Activated CD8-positive, alpha-beta memory T cell treated with anti-CD3 and anti-CD28 coated beads for 36 hours (primary cell): Measurements from ENCODE around the gene TOGARAM1. TPM values are rescaled to one million over a fixed set of nuclear protein-coding genes. Genes with fewer than 3 reads are reported as not detected.

Experiments
- CTCF ChIA-PET: fragments of 350-600 bp; sonication (Branson Sonifier 250); formaldehyde crosslinking; loops from one replicate; lab custom pipeline; 2021; ENCODE audit warnings: antibody characterized with exemption; lab: Charles Lee
- POLR2A ChIA-PET: fragments of 350-600 bp; sonication (Branson Sonifier 250); formaldehyde crosslinking; loops from one replicate; lab custom pipeline; 2021; ENCODE audit warnings: antibody characterized with exemption; lab: Charles Lee
- total RNA-seq, 2 experiments: library from RNA; stranded (reverse); gene quantifications; one replicate each; pipeline ENCODE4 v1.2.3, GENCODE V29; 2021

Gene TOGARAM1
- total RNA-seq, 2 experiments from 2014 or later: 5.5 to 6.3 TPM

DNA sequence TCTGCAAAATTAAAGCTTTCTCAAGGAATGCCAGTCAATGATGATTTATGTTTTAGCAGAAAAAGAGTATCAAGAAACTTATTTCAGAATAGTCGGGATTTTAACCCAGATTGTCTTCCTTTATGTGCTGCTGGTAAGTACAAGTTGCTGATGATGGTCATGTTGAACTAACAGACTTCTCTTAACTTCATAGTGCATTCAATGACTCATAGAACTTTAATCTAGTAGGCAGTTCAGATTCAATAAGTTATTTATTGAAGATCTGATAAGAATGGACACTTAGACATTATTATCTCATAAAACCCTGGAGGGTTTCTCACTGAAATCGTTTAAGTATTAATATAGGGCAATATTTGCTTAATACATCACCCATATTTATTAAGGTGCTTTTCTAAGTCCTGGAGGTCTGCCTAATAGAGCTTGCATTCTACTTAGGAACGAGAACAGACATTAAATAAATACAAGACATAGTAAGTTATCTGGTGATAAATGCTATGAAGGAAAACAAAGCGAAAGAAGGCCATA, 33.8 kb downstream of the TOGARAM1 start:
- ChIA-PET POLR2A (no interaction called here), CTCF (no interaction called here)

DNA sequence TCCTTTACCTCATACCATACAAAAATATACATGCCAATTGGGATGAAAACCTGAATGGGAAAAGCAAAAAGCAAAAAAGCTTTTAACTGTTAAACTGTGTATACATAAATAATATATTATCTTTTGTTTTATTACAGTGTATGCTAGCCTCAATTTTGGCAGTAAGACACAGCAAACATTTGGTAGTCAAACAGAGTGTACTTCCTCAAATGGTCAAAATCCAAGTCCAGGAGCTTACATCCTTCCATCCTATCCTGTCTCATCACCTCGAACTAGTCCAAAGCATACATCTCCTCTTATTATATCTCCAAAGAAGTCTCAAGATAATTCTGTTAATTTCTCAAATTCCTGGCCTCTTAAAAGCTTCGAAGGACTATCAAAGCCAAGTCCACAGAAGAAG, 41.9 kb downstream of the TOGARAM1 start:
- ChIA-PET CTCF (no interaction called here), POLR2A (no interaction called here)

DNA sequence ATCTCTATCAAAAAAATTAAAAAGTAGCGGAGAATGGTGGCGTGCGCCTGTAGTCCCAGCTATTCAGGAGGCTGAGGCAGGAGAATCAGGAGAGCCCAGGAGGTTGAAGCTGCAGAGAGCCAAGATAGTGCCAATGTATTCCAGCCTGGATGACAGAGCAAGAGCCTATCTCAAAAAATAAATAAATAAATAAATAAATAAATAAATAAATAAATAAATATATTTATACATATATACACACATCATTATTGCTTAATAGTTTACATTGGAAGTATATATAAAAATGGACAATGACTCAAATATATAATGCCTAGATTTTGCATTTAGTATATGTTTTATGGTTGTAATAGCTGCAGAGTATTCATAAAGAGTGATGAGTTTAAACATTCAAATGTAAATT, 53.1 kb downstream of the TOGARAM1 start:
- ChIA-PET POLR2A (no interaction called here), CTCF (no interaction called here)

DNA sequence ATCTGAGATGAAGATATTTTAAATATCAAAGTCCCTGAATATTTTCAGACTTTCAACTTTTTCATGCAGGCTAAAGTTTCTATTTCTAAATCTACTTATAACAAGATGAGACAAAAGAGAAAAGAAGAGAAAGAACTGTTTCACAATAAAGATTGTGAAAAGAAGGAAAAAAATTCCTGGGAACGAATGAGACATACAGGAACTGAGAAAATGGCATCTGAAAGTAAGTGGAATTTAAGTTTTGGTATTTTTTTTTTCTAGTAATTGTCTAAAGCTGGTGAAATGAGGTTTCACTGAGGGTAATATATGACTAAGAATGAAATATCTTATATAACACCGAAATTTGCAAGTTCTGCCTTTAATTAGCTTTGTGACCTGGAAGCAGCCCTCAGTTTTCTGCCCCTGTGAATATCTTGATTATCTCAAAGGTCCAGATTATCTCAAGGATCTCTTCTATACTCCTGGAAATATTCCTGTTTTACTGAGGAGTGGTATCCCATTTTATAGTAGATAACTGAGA, 66.2 kb downstream of the TOGARAM1 start:
- CTCF ChIA-PET: no interaction called here
- POLR2A ChIA-PET: no interaction called here

DNA sequence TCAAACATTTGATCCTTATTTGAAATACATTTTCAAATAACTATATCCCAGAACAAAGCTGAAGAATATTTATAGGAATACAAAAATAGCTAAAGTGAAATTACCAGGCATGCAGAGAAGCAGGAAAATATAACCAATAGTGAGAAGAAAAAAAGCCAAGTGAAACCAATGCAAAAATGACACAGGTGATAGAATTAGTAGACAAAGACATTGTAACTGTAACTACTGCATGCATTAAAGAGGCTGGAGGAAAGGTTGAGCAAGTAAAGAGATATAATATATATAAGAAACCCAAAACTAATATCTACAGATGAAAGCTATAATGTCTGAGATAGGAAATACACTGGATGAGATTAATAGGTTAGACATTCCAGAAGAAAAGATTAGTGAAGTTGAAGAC, 72.7 kb downstream of the TOGARAM1 start:
- ChIA-PET CTCF (no interaction called here), POLR2A (no interaction called here)

DNA sequence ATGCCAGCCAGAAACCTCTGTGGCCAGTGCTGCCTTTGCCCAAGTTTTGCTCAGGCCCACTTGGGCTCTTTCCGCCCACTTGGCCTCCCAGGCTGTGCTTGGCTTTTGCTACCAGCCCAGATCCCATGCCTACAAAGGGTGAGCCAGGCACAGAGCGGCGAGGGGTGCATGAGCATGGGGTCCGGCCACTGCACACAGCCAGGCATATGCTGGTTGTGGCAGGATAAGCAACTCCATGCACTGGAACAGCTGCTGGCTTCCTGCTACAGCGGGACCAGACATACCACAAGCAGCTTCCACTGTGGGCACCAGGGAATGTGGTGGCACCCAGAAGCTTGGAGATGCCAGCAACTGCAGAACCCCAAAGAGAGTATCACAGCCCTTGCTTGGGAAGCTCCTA, 76.3 kb downstream of the TOGARAM1 start:
- ChIA-PET CTCF (no interaction called here), POLR2A (no interaction called here)

DNA sequence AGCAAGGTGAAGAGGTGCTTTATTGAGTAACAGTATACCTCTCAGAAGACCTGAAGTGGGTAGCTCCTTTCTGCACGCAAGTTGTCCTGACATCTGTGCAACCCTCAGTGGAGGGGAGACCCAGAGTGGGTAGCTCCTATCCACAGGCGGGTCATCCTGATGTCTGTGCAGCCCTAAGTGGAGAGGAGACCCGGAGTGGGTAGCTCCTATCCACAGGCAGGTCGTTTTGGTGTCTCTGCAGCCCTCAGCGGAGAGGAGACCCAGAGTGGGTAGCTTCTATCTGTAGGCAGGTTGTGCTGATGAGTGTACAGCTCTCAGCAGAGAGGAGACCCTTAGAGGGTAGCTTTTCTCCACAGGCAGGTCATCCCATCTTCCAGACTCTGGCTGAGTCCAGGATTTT, 76.9 kb downstream of the TOGARAM1 start:
- ChIA-PET CTCF (no interaction called here), POLR2A (no interaction called here)

DNA sequence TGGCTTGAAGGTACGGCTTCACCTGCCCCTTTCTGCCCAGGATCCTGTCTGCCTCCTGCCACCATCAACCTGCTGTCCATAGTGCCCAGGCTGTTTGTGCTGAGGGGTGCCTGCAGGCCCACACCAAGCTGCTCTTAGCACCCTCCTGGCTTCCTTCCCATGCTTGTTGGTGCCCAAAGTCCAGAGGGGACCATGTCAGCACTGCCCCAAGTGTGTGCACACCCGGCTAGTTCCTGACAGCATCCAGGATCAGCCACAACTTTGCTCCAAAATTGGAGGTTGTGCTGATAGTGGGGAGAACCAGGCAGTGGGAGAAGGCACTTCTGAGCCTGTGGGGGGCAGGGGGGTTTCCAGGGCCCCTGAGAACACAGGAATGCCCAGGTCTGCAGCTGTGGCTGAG, 77.4 kb downstream of the TOGARAM1 start:
- ChIA-PET CTCF (no interaction called here), POLR2A (no interaction called here)

DNA sequence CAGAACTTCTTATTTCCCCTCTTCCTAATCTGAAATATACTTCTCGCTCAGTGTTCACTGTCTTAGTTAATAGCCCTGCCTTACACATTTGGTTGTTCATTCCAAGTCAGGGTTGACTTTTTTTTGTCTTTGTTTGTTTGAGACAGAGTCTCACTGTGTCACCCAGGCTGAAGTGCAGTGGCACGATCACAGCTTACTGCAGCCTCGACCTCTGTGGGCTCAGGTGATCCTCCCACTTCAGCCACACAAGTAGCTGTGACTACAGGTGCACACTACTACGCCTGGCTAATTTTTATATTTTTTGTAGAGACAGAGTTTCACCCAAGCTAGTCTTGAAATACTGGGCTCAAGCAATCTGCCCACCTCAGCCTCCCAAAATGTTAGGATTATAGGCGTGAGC, 79.7 kb downstream of the TOGARAM1 start:
- ChIA-PET POLR2A (no interaction called here), CTCF (no interaction called here)

DNA sequence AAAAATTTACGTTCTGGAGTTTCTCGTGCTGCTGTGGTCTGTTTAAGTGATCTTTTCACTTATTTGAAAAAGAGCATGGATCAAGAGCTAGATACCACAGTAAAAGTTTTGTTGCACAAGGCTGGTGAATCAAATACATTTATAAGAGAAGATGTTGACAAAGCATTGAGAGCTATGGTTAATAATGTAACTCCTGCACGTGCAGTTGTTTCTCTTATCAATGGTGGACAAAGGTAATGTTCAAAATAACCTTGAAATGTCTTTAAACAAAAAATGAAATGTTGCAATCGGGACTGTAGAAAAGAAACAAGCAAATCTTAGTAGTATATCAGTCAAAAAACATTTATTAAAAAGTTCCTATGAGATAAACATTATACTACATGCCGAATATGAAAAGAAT, 82.6 kb downstream of the TOGARAM1 start:
- CTCF ChIA-PET: no interaction called here
- POLR2A ChIA-PET: interaction anchor here (0.7 kb wide), 1 partner anchor 182 kb away, joined by 6 read pairs; no protein-coding TSS in a partner anchor

DNA sequence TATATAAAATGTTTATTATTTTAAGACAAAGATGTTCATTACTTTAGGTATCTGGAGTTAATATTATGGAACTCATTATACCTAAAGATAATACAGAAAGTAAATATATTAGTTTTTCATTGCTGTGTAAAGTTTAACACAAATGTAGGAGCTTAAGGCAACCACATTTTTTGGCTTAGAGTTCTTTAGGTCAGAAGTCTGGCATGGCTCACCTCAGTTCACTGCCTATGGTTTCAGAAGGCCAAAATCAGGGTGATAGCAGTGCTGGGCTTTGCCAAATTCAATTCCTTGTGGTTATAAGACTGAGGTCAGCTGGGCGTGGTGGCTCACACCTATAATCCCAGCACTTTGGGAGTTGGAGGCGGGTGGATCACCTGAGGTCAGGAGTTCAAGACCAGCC, 86.4 kb downstream of the TOGARAM1 start:
- ChIA-PET CTCF (interaction anchor here (0.7 kb wide), 1 partner anchor 34 kb away, joined by 4 read pairs; no protein-coding TSS in a partner anchor), POLR2A (no interaction called here)

DNA sequence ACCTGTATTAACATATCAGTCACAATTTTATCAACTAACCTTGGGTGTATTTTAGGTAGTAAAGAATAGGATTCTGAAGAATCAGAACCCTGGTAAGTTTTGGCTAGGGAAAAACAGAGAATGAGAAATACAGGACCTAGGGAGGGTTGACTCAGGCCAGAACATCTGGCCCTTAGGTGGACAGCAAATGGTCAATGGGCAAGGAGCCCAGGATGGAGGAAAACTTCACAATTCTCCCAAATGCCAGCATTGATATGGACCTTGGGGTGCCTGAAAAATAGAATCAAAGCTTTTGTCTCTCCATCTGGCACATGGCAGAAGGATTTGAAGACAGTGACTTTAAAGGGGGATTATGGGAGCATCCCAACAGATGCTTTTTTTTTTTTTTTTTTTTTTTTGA, 89.2 kb downstream of the TOGARAM1 start:
- ChIA-PET POLR2A (no interaction called here), CTCF (no interaction called here)

DNA sequence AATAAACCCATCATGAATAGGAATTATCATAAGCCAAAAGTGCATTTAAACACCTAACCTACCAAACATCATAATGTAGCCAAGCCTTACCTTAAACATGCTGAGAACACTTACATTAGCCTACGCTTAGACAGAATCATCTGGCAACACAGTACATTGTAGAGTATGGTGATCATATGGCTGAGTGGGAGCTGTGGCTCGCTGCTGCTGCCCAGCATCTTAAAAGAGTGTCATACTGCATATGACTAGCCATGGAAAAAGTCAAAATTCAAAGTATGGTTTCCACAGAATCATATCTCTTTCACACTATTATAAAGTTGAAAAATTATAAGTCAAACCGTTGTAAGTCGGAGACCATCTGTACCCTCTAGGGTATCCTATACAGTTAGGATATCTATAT, 89.9 kb downstream of the TOGARAM1 start:
- CTCF ChIA-PET: no interaction called here
- POLR2A ChIA-PET: no interaction called here

DNA sequence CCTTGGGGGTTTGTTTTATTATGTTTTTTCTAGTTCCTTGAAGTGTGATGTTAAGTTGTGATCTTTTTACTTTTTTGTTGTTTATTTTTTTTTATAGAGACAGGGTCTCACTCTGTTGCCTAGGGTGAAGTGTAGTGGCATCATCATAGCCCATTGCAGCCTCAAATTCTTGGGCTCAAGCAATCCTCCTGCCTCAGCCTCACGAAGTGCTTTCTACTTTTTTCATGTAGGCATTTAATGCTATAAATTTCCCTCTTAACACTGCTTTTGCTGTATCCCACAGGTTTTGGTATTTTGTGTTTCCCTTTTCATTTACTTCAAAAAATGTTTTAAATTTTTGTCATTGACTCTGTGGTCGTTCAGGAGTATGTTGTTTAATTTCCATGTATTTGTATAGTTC, 95.4 kb downstream of the TOGARAM1 start:
- ChIA-PET POLR2A (no interaction called here), CTCF (no interaction called here)

DNA sequence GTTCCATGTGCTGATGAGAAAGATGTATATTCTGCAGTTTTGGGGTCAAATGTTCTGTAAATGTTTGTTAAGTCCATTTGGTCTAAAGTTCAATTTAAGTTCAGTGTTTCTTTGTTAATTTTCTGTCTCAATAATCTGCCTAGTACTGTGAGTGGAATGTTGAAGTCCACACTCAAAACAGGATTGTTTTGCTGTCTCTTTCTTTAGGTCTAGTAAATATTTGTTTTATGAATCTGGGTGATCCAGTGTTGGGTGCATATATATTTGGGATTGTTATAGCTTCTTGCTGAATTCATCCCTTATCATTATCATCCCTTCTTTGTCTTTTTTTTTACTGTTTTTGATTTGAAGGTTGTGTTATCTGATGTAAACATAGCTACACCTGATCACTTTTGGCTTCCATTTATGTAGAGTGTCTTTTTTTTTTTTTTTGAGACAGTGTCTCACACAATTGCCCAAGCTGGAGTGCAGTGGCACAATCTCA, 95.9 kb downstream of the TOGARAM1 start:
- ChIA-PET POLR2A (no interaction called here), CTCF (no interaction called here)

DNA sequence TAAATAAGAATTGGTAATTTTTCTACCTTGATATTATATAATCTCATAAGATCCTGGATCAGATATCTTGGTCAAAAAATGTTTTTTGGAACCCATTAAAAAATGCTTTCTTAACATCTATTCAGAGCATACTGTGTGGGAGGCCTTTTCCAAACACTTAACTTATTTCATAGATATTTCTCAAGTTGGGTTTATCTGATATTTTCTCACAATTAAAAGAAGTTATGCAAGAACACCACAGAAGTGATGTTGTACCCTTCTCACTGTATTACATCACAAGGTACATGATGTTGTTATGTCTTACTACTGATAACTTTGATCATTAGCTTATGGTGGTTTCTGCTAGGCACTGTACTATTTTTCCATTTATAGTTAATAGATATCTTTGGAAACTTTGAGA, 98.6 kb downstream of the TOGARAM1 start:
- ChIA-PET POLR2A (no interaction called here), CTCF (no interaction called here)

DNA sequence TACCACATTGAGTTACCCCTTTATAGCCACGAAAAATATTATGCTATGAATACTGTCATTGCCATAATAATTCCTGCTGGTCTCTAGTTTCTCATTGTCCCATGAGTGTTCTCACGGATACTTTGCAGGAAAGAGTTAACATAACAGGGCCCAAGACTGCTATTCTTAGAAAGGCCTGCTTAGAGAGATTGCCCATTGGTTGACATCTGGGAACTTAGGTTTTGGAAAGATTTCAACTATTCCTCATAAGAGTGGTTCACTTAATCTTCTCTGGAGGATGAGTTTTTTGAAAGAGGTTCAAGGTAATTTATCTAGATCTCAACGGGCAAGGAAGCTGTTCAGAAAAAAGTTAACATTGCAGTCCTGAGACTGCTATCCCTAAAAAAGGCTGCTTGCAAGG, 103.5 kb downstream of the TOGARAM1 start:
- ChIA-PET POLR2A (no interaction called here), CTCF (no interaction called here)

DNA sequence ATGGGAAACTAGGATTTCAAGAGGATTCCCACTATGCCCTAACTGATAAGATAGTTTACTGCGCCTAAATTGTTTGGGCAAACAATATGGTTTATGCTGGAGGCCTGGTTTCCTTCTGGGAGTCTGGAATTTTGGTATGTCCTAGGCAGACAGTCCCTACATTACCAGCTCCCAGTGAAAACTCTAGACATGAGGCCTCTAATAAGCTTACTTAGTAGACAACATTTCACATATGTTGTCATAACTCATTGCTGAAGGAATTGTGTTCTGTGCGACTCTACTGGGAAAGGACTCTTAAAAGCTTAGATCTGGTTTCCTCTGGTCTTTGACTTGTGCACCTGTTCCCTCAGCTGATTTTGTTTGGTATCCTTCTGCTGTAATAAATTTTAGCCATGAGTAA, 104.0 kb downstream of the TOGARAM1 start:
- CTCF ChIA-PET: no interaction called here
- POLR2A ChIA-PET: no interaction called here

DNA sequence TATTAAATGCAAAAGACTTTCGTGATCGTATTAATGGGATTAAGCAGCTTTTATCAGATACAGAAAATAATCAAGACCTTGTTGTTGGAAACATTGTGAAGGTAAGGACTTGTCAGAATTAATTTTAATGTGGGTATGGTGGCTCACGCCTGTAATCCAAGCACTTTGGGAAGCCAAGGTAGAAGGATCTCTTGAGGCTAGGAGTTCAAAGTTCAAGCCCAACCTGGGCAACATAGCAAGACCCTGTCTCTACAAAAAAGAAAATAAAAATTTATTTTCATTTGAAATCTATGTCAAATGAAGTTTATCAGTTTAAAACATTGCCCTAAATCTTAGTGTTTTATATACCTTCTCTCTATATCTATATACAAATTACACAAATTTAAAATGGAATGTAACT, 104.7 kb downstream of the TOGARAM1 start:
- ChIA-PET POLR2A (no interaction called here), CTCF (no interaction called here)

DNA sequence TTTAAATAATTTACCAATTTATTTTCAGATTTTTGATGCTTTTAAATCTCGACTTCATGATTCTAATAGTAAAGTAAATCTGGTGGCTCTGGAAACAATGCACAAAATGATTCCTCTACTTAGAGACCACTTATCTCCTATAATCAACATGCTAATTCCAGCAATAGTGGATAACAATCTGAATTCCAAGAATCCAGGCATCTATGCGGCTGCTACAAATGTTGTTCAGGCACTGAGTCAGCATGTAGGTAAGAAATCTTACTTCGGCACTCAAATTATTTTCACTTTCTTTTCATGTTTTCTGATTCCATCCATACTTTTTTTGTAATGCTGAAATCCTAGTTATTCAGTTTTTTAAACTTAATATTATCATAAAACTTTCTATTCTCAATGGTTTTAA, 106.4 kb downstream of the TOGARAM1 start:
- ChIA-PET CTCF (no interaction called here), POLR2A (no interaction called here)

DNA sequence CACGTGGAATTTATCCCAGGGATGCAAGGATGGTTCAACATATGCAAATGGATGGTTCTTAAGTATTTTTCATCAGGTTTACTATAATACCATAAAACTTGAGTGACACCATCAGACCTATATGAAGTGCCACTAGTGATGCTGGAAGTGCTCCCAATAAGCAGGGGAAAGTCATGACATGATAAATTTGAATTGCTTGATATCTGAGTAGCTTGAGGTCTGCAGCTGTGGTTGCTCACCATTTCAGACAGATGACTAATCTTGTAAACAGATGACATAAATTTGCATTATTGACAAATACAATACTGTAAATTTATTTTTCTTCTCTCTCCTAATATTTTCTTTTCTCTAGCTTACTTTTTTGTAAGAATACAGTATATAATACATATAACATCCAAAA, 108.2 kb downstream of the TOGARAM1 start:
- ChIA-PET CTCF (no interaction called here), POLR2A (no interaction called here)

DNA sequence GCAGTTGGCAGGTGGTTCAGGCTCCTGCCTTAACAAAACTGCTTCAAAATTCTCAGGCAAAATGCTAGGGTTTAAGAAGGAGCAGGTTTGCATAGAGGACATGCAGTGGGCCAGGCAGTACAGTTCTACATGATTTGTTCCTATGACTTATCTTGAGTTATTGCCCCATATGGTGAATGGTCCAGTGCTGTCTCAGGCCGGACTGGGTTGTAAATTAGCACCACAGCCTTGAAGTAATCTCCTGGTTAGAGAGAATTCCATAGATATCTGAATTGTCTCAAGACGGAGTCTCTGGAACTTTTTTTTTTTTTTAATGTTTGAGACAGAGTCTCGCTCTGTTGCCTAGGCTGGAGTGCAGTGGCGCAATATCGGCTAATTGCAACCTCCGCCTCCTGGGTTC, 110.1 kb downstream of the TOGARAM1 start:
- POLR2A ChIA-PET: no interaction called here
- CTCF ChIA-PET: no interaction called here
